OCI-LY7 (cell line): ENCODE data around the gene HAX1. TPM values are rescaled to one million over a fixed set of nuclear protein-coding genes. Genes with fewer than 3 reads are reported as not detected.
A peak's percentile ranks its signal among the peaks of the same experiment; 100 is the strongest.

ENCODE experiments used
- BruUV-seq: library from RNA; stranded (reverse); fragments of 400-500 nt; replicated peaks from 2 replicates; lab custom pipeline; 2021; lab: Mats Ljungman, UMichigan
- CTCF ChIA-PET: fragments of 300-600 bp; sonication (Branson Sonifier 250); formaldehyde crosslinking; loops from one replicate; lab custom pipeline; 2022; ENCODE audit warnings: antibody characterized with exemption; ENCODE audit not compliant: unreplicated experiment; lab: Charles Lee
- POLR2A ChIA-PET: fragments of 300-600 bp; sonication (Branson Sonifier 250); formaldehyde crosslinking; loops from one replicate; lab custom pipeline; 2022; ENCODE audit warnings: antibody characterized with exemption; lab: Charles Lee
- DNase-seq: peaks from one replicate; pipeline ENCODE4 v3.0.0-alpha.2; 2015; ENCODE audit warnings: low spot score
- H2AFZ ChIP-seq: fragments of 200-600 bp; sonication (generic), shearing (Covaris generic); 2 replicates; pipeline ENCODE4 v1.6.1; 2014; ENCODE audit warnings: mild to moderate bottlenecking, antibody characterized with exemption, low read length, moderate library complexity
- H3K27ac ChIP-seq: fragments of 200-600 bp; sonication (generic); 2 replicates; pipeline ENCODE4 v1.5.1; 2014; ENCODE audit warnings: mixed run types, low read depth, mild to moderate bottlenecking, moderate library complexity, low read length, inconsistent platforms; ENCODE audit not compliant: poor library complexity, severe bottlenecking
- H3K36me3 ChIP-seq: fragments of 200-600 bp; sonication (generic); 2 replicates; pipeline ENCODE4 v1.6.1; 2014; ENCODE audit warnings: mild to moderate bottlenecking, antibody characterized with exemption, low read length, moderate library complexity, mixed read lengths; ENCODE audit not compliant: insufficient read depth
- H3K4me1 ChIP-seq: fragments of 200-600 bp; sonication (generic); 2 replicates; pipeline ENCODE4 v1.5.1; 2014; ENCODE audit warnings: mild to moderate bottlenecking, low read length; ENCODE audit not compliant: insufficient read depth, poor library complexity, severe bottlenecking
- H3K4me2 ChIP-seq: fragments of 200-600 bp; sonication (generic); 2 replicates; pipeline ENCODE4 v1.6.1; 2014; ENCODE audit warnings: mild to moderate bottlenecking, low read length
- H3K4me3 ChIP-seq: fragments of 200-600 bp; sonication (generic); 2 replicates; pipeline ENCODE4 v1.5.1; 2014; ENCODE audit warnings: mild to moderate bottlenecking, low read depth, low read length; ENCODE audit not compliant: poor library complexity, severe bottlenecking
- H3K79me2 ChIP-seq: fragments of 200-600 bp; sonication (generic); 2 replicates; pipeline ENCODE4 v1.6.1; 2016; ENCODE audit warnings: low read depth, mild to moderate bottlenecking, low read length, moderate library complexity, mixed read lengths; ENCODE audit not compliant: insufficient read depth
- H3K9me2 ChIP-seq: fragments of 200-600 bp; sonication (generic); 2 replicates; pipeline ENCODE4 v1.6.1; 2016; ENCODE audit warnings: mild to moderate bottlenecking, low read length, mixed read lengths; ENCODE audit not compliant: insufficient read depth
- H3K9me3 ChIP-seq: fragments of 200-600 bp; sonication (generic); 2 replicates; pipeline ENCODE4 v1.6.1; 2014; ENCODE audit warnings: mild to moderate bottlenecking, mixed run types, low read length, mixed read lengths
- H4K20me1 ChIP-seq: fragments of 200-600 bp; sonication (generic); 2 replicates; pipeline ENCODE4 v1.6.1; 2014; ENCODE audit warnings: mild to moderate bottlenecking, antibody characterized with exemption, low read length, moderate library complexity, mixed read lengths; ENCODE audit not compliant: insufficient read depth
- EZH2phosphoT487 ChIP-seq: fragments of 200-600 bp; sonication (generic); IDR thresholded peaks from 2 replicates; pipeline ENCODE4 v1.6.1; 2018; ENCODE audit warnings: low read depth, borderline replicate concordance, mild to moderate bottlenecking, mixed run types, antibody characterized with exemption, low read length, moderate library complexity, mixed read lengths
- intact Hi-C: fragments of 100-400 bp; cut with micrococcal nuclease; formaldehyde crosslinking; loops from one replicate; pipeline ENCODE4 v1.10.0; 2022; ENCODE audit not compliant: unreplicated experiment
- total RNA-seq, 2 experiments: library from RNA; depleted of rRNA in 1 of 2; stranded (reverse); fragments of >200 nt in 1 of 2; shearing (Covaris generic) in 1 of 2; gene quantifications; 2 replicates each; pipeline ENCODE4 v1.2.3, GENCODE V29; 2014 to 2022
- TF ChIP-seq, protein P1 (sequence below): fragments of 200-600 bp; sonication (generic); conservative IDR thresholded peaks from 2 replicates; pipeline ENCODE4 v1.5.1; 2014; ENCODE audit warnings: mild to moderate bottlenecking, antibody characterized with exemption, low read length, moderate library complexity, mixed read lengths

The HAX1 gene
- total RNA-seq, 2 experiments from 2014 or later: 170 to 196 TPM

DNA sequence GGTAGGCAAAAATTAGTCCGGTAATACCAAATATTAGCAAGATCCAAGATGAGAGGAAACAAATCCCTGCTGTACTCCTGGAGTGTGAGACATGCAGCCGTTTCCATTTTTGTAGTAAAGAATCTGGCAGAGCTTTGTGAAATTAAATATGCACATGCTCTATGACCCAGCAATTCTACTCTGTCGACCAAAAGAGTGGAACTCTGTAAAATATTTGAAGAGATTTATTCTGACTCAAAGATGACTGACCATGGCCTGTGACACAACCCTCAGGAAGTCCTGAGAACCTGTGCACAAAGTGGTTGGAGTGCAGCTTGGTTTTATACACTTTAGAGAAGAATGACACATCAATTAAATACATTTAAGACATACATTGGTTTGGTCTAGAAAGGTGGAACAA is 16.2 kb downstream of the HAX1 start:
- Histone ChIP-seq H3K79me2 (no peaks in the 10 kb centered on the region), H3K4me3 (no peak overlapping the region), H3K36me3 (no peaks in the 10 kb centered on the region), H4K20me1 (no peaks in the 10 kb centered on the region), H3K9me3 (no peaks in the 10 kb centered on the region), H3K9me2 (no peaks in the 10 kb centered on the region), H2AFZ (no peak overlapping the region), H3K4me1 (no peaks in the 10 kb centered on the region), H3K4me2 (no peak overlapping the region), H3K27ac (no peak overlapping the region)
- ChIA-PET CTCF (no interaction called here), POLR2A (no interaction called here)
- TF ChIP-seq EZH2phosphoT487: no peak
- TF ChIP-seq, protein P1, sequence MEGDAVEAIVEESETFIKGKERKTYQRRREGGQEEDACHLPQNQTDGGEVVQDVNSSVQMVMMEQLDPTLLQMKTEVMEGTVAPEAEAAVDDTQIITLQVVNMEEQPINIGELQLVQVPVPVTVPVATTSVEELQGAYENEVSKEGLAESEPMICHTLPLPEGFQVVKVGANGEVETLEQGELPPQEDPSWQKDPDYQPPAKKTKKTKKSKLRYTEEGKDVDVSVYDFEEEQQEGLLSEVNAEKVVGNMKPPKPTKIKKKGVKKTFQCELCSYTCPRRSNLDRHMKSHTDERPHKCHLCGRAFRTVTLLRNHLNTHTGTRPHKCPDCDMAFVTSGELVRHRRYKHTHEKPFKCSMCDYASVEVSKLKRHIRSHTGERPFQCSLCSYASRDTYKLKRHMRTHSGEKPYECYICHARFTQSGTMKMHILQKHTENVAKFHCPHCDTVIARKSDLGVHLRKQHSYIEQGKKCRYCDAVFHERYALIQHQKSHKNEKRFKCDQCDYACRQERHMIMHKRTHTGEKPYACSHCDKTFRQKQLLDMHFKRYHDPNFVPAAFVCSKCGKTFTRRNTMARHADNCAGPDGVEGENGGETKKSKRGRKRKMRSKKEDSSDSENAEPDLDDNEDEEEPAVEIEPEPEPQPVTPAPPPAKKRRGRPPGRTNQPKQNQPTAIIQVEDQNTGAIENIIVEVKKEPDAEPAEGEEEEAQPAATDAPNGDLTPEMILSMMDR: no peak
- no peak for DNase-seq
- no TSS peak for BruUV-seq
- intact Hi-C loops: no loop called here

DNA sequence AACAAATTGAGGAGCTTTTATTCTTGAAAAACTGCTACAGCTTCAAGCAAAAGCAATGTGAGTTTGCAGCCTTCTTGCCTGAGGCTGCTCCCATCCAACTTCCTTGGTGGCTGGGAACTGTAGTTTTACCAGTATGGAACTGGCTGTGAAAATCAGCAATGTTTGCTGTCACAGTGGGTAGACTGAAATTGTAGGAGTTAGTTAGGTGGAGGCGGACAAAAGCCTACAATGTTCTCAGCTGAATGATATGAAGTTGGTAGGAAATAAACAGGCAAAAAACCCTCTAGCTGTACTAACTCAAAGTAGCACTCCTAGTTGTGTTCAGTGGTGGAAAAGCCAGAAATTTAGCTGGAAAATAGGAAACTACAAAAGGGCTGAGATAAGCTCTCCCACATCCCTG is 18.5 kb downstream of the HAX1 start:
- H3K79me2 ChIP-seq: no peaks in the 10 kb centered on the region
- POLR2A ChIA-PET: no interaction called here
- TF ChIP-seq, protein P1: no peak
- TF ChIP-seq EZH2phosphoT487: no peak
- peaks cover 14% of the 10 kb centered on the region; the same call in 1 of the 2 replicates for H3K9me3 ChIP-seq
- no peak overlapping the region for H3K27ac ChIP-seq
- H3K36me3 ChIP-seq: no peaks in the 10 kb centered on the region
- no peak for DNase-seq
- no peaks in the 10 kb centered on the region for H3K9me2 ChIP-seq
- no peak overlapping the region for H3K4me3 ChIP-seq
- no peak overlapping the region for H2AFZ ChIP-seq
- no TSS peak for BruUV-seq
- no peaks in the 10 kb centered on the region for H4K20me1 ChIP-seq
- intact Hi-C loops: no loop called here
- no peak overlapping the region for H3K4me2 ChIP-seq
- CTCF ChIA-PET: no interaction called here
- H3K4me1 ChIP-seq: no peaks in the 10 kb centered on the region

DNA sequence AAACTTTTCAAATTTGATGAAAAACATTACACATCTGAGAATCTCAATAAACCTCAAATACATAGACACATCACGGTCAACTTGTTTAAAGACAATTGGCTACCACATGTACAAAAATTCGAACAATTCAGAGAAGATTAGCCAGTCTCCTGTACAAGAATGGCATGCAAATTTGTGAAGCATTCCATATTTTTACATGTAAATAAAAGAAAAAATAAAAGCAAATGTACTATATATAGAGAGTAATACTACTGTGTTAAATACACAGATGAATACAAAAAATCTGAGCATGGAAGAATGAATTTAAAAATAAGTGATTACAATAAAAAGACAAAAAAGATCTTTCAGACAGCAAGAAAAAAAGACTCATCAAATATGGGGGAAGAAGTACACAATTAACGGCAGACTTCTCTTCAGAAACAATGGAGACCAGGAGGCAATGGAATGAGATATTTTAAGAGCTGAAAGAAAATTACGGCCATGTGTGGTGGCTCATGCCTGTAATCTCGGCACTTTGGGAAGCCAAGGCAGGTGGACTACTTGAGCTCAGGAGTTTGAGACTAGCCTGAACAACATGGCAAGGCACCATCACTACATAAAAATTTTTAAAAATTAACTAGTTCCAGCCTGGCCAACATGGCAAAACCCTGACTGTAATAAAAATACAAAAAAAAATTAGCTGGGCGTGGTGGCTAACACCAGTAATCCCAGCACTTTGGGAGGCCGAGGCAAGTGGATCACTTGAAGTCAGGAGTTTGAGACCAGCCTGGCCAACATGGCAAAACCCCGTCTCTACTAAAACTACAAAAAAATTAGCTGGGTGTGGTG is 23.2 kb downstream of the HAX1 start:
- no TSS peak for BruUV-seq
- H3K4me1 ChIP-seq: no peaks in the 10 kb centered on the region
- no peak overlapping the region for H2AFZ ChIP-seq
- H3K4me2 ChIP-seq: no peak overlapping the region
- ChIA-PET POLR2A (no interaction called here), CTCF (no interaction called here)
- no peak overlapping the region for H3K27ac ChIP-seq
- H3K4me3 ChIP-seq: no peak overlapping the region
- intact Hi-C loops: no loop called here
- H3K79me2 ChIP-seq: no peaks in the 10 kb centered on the region
- H4K20me1 ChIP-seq: no peaks in the 10 kb centered on the region
- no peaks in the 10 kb centered on the region for H3K36me3 ChIP-seq
- H3K9me2 ChIP-seq: no peaks in the 10 kb centered on the region
- DNase-seq: peak; percentile 29
- H3K9me3 ChIP-seq: peaks cover 14% of the 10 kb centered on the region; the same call in 1 of the 2 replicates
- no peak for TF ChIP-seq EZH2phosphoT487
- TF ChIP-seq, protein P1: no peak
